HepG2 (cell line): Measurements from ENCODE around the gene SEPTIN2. TPM values are rescaled to one million over a fixed set of nuclear protein-coding genes. Genes with fewer than 3 reads are reported as not detected.

ENCODE experiments used
- CSRNP2 ChIP-seq: sonication (generic); formaldehyde crosslinking; conservative IDR thresholded peaks from 2 replicates; pipeline ENCODE4 v1.8.0; 2022; ENCODE audit warnings: low read depth, missing genetic modification reagents
- DNMT1 ChIP-seq: sonication (generic); formaldehyde crosslinking; IDR thresholded peaks from 2 replicates; pipeline ENCODE4 v1.5.1; 2020; ENCODE audit warnings: mild to moderate bottlenecking, missing genetic modification reagents
- DPF2 ChIP-seq: sonication (generic); formaldehyde crosslinking; IDR thresholded peaks from 2 replicates; pipeline ENCODE4 v1.4.0; 2020; ENCODE audit warnings: mild to moderate bottlenecking, low read depth, missing genetic modification reagents, borderline replicate concordance
- MAFK ChIP-seq, 2 experiments: IDR thresholded peaks in 1 of 2; conservative IDR thresholded peaks in 1 of 2; 2 replicates each; pipeline ENCODE4 v1.6.1; 2011; ENCODE audit warnings: improper control_type of control experiment in 2 of 2, low read length in 2 of 2
- NR1H2 ChIP-seq: sonication (generic); formaldehyde crosslinking; IDR thresholded peaks from 2 replicates; pipeline ENCODE4 v1.8.1; 2022; ENCODE audit warnings: low read depth, missing genetic modification reagents, borderline replicate concordance
- RORA ChIP-seq: sonication (generic); formaldehyde crosslinking; IDR thresholded peaks from 2 replicates; pipeline ENCODE4 v1.5.0; 2020; ENCODE audit warnings: mild to moderate bottlenecking, missing genetic modification reagents, moderate library complexity
- SNRNP70 ChIP-seq: fragments of 200-400 bp; formaldehyde crosslinking; IDR thresholded peaks from 2 replicates; pipeline ENCODE4 v1.6.1; 2017; ENCODE audit warnings: mild to moderate bottlenecking, low read depth, low read length, moderate library complexity
- SRSF9 ChIP-seq: fragments of 200-400 bp; formaldehyde crosslinking; IDR thresholded peaks from 2 replicates; pipeline ENCODE4 v1.6.1; 2018; ENCODE audit warnings: borderline replicate concordance, mild to moderate bottlenecking, low read depth, low read length; ENCODE audit not compliant: insufficient read depth, poor library complexity, severe bottlenecking
- TCF7L2 ChIP-seq: IDR thresholded peaks from 2 replicates; pipeline ENCODE4 v1.6.1; 2011; ENCODE audit warnings: mild to moderate bottlenecking, low read depth, low read length, moderate library complexity
- ZBTB43 ChIP-seq: sonication (generic); formaldehyde crosslinking; conservative IDR thresholded peaks from 2 replicates; pipeline ENCODE4 v1.4.0; 2020; ENCODE audit warnings: missing genetic modification reagents
- ZNF12 ChIP-seq: sonication (generic); formaldehyde crosslinking; IDR thresholded peaks from 2 replicates; pipeline ENCODE4 v1.5.0; 2020; ENCODE audit warnings: missing genetic modification reagents
- ZNF34 ChIP-seq: sonication (generic); formaldehyde crosslinking; IDR thresholded peaks from 2 replicates; pipeline ENCODE4 v1.4.0; 2020; ENCODE audit warnings: mild to moderate bottlenecking, missing genetic modification reagents, borderline replicate concordance
- ZNF556 ChIP-seq: sonication (generic); formaldehyde crosslinking; IDR thresholded peaks from 2 replicates; pipeline ENCODE4 v1.4.0; 2020; ENCODE audit warnings: mild to moderate bottlenecking, missing genetic modification reagents, borderline replicate concordance
- ZNF605 ChIP-seq: sonication (generic); formaldehyde crosslinking; IDR thresholded peaks from 2 replicates; pipeline ENCODE4 v1.8.0; 2022; ENCODE audit warnings: mild to moderate bottlenecking, missing genetic modification reagents
- ZNF674 ChIP-seq: sonication (generic); formaldehyde crosslinking; IDR thresholded peaks from 2 replicates; pipeline ENCODE4 v1.5.0; 2020; ENCODE audit warnings: low read depth, mild to moderate bottlenecking, missing genetic modification reagents
- ZNF740 ChIP-seq: sonication (generic); formaldehyde crosslinking; IDR thresholded peaks from 2 replicates; pipeline ENCODE4 v1.4.0; 2020; ENCODE audit warnings: missing genetic modification reagents
- ZNF768 ChIP-seq: sonication (generic); formaldehyde crosslinking; IDR thresholded peaks from 2 replicates; pipeline ENCODE4 v1.4.0; 2020; ENCODE audit warnings: missing genetic modification reagents
- ZNF816 ChIP-seq: sonication (generic); formaldehyde crosslinking; IDR thresholded peaks from 2 replicates; pipeline ENCODE4 v1.8.0; 2022; ENCODE audit warnings: missing genetic modification reagents, mild to moderate bottlenecking, borderline replicate concordance
- ZSCAN12 ChIP-seq: sonication (generic); formaldehyde crosslinking; IDR thresholded peaks from 2 replicates; pipeline ENCODE4 v1.9.0; 2021; ENCODE audit warnings: mild to moderate bottlenecking, missing genetic modification reagents
- polyA plus RNA-seq, 8 experiments: library from polyadenylated mRNA; depleted of rRNA in 3 of 8; stranded (reverse) in 7 of 8; unstranded in 1 of 8; fragments of >200 nt; fragmentation: Illumina TruSeq in 4 of 8; extraction: Trizol in 4 of 8; gene quantifications; 2 replicates each; pipeline versions ENCODE4 v1.2.1 to v1.2.3, GENCODE V29; 2011 to 2016; ENCODE audit warnings: low read depth in 4 of 8, missing spikeins in 1 of 8, mixed read lengths in 1 of 8; ENCODE audit not compliant: insufficient read depth in 1 of 8
- total RNA-seq, 5 experiments: library from RNA; depleted of rRNA; stranded (reverse); fragments of >200 nt; fragmentation: Illumina TruSeq; extraction: Trizol; gene quantifications; 2 replicates each; pipeline ENCODE4 v1.2.3, GENCODE V29; 2016; ENCODE audit warnings: low read depth in 1 of 5
- TF ChIP-seq, protein P1 (sequence below): sonication (generic); formaldehyde crosslinking; conservative IDR thresholded peaks from 2 replicates; pipeline ENCODE4 v1.8.0; 2022; ENCODE audit warnings: missing genetic modification reagents
- TF ChIP-seq, protein P2 (sequence below): sonication (generic); formaldehyde crosslinking; IDR thresholded peaks from 2 replicates; pipeline ENCODE4 v1.5.1; 2020; ENCODE audit warnings: mild to moderate bottlenecking, moderate library complexity, missing genetic modification reagents
- TF ChIP-seq, protein P3 (sequence below): sonication (generic); formaldehyde crosslinking; IDR thresholded peaks from 2 replicates; pipeline ENCODE4 v1.4.0; 2020; ENCODE audit warnings: mild to moderate bottlenecking, low read depth, missing genetic modification reagents

The SEPTIN2 gene
- total and polyA plus RNA-seq, 2 of the 13 experiments (the other 11 are each of a cell fraction or from before 2014, with no cell fraction given): 493 to 733 TPM

- TF ChIP-seq, protein P1, sequence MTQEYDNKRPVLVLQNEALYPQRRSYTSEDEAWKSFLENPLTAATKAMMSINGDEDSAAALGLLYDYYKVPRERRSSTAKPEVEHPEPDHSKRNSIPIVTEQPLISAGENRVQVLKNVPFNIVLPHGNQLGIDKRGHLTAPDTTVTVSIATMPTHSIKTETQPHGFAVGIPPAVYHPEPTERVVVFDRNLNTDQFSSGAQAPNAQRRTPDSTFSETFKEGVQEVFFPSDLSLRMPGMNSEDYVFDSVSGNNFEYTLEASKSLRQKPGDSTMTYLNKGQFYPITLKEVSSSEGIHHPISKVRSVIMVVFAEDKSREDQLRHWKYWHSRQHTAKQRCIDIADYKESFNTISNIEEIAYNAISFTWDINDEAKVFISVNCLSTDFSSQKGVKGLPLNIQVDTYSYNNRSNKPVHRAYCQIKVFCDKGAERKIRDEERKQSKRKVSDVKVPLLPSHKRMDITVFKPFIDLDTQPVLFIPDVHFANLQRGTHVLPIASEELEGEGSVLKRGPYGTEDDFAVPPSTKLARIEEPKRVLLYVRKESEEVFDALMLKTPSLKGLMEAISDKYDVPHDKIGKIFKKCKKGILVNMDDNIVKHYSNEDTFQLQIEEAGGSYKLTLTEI (CRISPR knock-in tag): no peak
- no peak for TF ChIP-seq RORA (CRISPR knock-in tag)
- TF ChIP-seq ZNF605 (CRISPR knock-in tag): peak; percentile 77; the same call in 1 of the 2 replicates
- TF ChIP-seq ZNF556 (CRISPR knock-in tag): no peak
- no peak; the same call in 1 of the 2 replicates for TF ChIP-seq ZNF816
- no peak for TF ChIP-seq ZNF12 (CRISPR knock-in tag)
- no peak for TF ChIP-seq ZBTB43 (CRISPR knock-in tag)
- TF ChIP-seq DNMT1 (CRISPR knock-in tag): no peak
- no peak for TF ChIP-seq ZSCAN12
- TF ChIP-seq ZNF34 (CRISPR knock-in tag): no peak
- TF ChIP-seq MAFK (conservative IDR thresholded peaks at IDR 0.05 in 1 of 2, IDR thresholded peaks at IDR 0.05 in 1 of 2; ENCODE audit: low read length in 2 of 2): peak; percentile 49 to 60; a peak in 3 of 4 replicates
- no peak for TF ChIP-seq NR1H2 (CRISPR knock-in tag)
- TF ChIP-seq, protein P2, sequence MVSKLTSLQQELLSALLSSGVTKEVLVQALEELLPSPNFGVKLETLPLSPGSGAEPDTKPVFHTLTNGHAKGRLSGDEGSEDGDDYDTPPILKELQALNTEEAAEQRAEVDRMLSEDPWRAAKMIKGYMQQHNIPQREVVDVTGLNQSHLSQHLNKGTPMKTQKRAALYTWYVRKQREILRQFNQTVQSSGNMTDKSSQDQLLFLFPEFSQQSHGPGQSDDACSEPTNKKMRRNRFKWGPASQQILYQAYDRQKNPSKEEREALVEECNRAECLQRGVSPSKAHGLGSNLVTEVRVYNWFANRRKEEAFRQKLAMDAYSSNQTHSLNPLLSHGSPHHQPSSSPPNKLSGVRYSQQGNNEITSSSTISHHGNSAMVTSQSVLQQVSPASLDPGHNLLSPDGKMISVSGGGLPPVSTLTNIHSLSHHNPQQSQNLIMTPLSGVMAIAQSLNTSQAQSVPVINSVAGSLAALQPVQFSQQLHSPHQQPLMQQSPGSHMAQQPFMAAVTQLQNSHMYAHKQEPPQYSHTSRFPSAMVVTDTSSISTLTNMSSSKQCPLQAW: 0 out of 2 replicates have a peak, but pooled peaks have one; percentile 38
- no peak for TF ChIP-seq ZNF674 (CRISPR knock-in tag)
- no peak for TF ChIP-seq SNRNP70
- TF ChIP-seq, protein P3, sequence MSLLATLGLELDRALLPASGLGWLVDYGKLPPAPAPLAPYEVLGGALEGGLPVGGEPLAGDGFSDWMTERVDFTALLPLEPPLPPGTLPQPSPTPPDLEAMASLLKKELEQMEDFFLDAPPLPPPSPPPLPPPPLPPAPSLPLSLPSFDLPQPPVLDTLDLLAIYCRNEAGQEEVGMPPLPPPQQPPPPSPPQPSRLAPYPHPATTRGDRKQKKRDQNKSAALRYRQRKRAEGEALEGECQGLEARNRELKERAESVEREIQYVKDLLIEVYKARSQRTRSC (CRISPR knock-in tag): no peak
- TF ChIP-seq TCF7L2: no peak
- TF ChIP-seq SRSF9: no peak
- TF ChIP-seq ZNF768 (CRISPR knock-in tag): no peak
- TF ChIP-seq DPF2 (CRISPR knock-in tag): no peak
- no peak for TF ChIP-seq CSRNP2 (CRISPR knock-in tag)
- TF ChIP-seq ZNF740 (CRISPR knock-in tag): no peak
These were observed 43.9 kb upstream of the SEPTIN2 start (continued) for GRCh38 chr2:241271706-241272302.
